ENCODE results near the gene DCAF7. TPM values are rescaled to one million over a fixed set of nuclear protein-coding genes. Genes with fewer than 3 reads are reported as not detected.

Gene DCAF7
- total RNA-seq, 2 experiments from 2014 or later: 92.1 to 95.1 TPM

- H3K4me3 Mint-ChIP-seq: no peak overlapping the region
- DNase-seq: no peak
- H3K4me1 Mint-ChIP-seq: peaks cover 5% of the 10 kb centered on the region
These were observed 16.2 kb upstream of the DCAF7 start for GRCh38 chr17:63534078-63534570.

DNA sequence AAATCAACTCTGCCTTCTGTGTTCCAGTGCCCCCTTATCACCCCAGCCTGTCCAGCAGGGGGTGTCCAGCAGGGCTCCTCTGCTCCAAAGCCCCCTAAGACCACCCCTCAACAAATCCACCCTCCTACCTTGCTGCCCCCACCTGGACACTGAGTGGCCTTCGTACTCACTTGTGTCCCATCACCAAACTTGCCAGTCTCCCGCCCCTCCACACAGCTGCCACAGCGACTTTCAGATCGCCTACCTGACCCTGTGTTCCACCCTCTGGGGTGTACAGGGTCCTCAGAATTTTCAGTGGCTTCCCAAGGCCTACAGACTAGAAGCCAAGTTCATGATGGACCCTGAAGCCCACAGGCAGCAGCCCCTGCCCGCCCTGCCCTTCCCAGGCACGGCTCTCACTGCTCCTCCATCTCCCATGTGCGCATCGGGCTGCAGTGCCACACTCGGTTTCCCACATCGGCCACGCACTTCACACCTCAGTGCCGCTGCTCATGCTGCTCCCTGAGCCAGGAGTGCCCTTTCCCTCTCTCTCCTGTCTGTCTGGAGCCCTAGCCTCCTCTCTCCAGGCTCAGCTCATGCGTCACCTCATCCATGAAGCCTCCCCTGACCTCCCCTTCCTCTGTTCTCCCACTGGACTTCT lies 15.3 kb upstream of the DCAF7 start:
- Mint-ChIP-seq H3K4me1 (peaks cover 5% of the 10 kb centered on the region), H3K27me3 (peaks cover 36% of the 10 kb centered on the region), H3K4me3 (no peak overlapping the region), H3K27ac (no peak overlapping the region), H3K36me3 (no peaks in the 10 kb centered on the region), H3K9me3 (no peaks in the 10 kb centered on the region)
- DNase-seq: no peak

More at GRCh38 chr17:63534078-63534570, 16.2 kb upstream of the DCAF7 start:
- Mint-ChIP-seq H3K27ac (no peak overlapping the region), H3K9me3 (no peaks in the 10 kb centered on the region), H3K27me3 (peaks cover 28% of the 10 kb centered on the region), H3K36me3 (no peaks in the 10 kb centered on the region)

DNA sequence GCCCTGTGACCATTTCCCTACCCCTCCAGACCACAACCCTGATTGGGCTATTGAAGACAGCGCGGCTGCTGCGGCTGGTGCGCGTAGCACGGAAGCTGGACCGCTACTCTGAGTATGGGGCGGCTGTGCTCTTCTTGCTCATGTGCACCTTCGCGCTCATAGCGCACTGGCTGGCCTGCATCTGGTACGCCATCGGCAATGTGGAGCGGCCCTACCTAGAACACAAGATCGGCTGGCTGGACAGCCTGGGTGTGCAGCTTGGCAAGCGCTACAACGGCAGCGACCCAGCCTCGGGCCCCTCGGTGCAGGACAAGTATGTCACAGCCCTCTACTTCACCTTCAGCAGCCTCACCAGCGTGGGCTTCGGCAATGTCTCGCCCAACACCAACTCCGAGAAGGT lies 14.6 kb upstream of the DCAF7 start:
- no peaks in the 10 kb centered on the region for H3K9me3 Mint-ChIP-seq
- H3K27me3 Mint-ChIP-seq: peaks cover 38% of the 10 kb centered on the region
- no peak overlapping the region for H3K4me3 Mint-ChIP-seq
- H3K36me3 Mint-ChIP-seq: no peaks in the 10 kb centered on the region
- no peak overlapping the region for H3K27ac Mint-ChIP-seq
- DNase-seq: no peak
- H3K4me1 Mint-ChIP-seq: peaks cover 5% of the 10 kb centered on the region

GRCh38 chr17:63537001-63537400 lies 13.3 kb upstream of the DCAF7 start:
- DNase-seq: no peak
- H3K27ac Mint-ChIP-seq: no peak overlapping the region

DNA sequence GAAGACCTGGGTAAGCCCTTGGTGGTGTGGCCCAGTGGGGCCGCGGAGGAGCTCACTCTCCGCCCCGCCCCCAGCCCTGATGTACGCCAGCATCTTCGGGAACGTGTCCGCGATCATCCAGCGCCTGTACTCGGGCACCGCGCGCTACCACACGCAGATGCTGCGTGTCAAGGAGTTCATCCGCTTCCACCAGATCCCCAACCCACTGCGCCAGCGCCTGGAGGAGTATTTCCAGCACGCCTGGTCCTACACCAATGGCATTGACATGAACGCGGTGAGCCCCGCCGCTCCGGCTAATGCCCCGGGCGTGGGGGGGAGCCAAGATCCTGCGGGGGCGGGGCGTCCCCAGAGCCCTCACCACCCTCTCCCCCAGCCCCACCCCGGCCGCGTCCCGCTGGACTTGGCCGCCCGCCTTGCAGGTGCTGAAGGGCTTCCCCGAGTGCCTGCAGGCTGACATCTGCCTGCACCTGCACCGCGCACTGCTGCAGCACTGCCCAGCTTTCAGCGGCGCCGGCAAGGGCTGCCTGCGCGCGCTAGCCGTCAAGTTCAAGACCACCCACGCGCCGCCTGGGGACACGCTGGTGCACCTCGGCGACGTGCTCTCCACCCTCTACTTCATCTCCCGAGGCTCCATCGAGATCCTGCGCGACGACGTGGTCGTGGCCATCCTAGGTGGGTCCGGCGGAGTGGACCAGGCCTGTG lies 12.1 kb upstream of the DCAF7 start:
- Mint-ChIP-seq H3K9me3 (no peaks in the 10 kb centered on the region), H3K4me1 (peaks cover 5% of the 10 kb centered on the region), H3K4me3 (peak overlapping the region; percentile 48), H3K27ac (no peak overlapping the region), H3K36me3 (no peaks in the 10 kb centered on the region), H3K27me3 (peaks cover 39% of the 10 kb centered on the region)
- DNase-seq: peak; percentile 39

More at GRCh38 chr17:63537001-63537400, 13.3 kb upstream of the DCAF7 start:
- Mint-ChIP-seq H3K36me3 (no peaks in the 10 kb centered on the region), H3K27me3 (peaks cover 39% of the 10 kb centered on the region), H3K4me1 (peaks cover 5% of the 10 kb centered on the region), H3K9me3 (no peaks in the 10 kb centered on the region), H3K4me3 (no peak overlapping the region)

GRCh38 chr17:63538693-63539595 lies 11.3 kb upstream of the DCAF7 start:
- Mint-ChIP-seq H3K4me1 (peaks cover 5% of the 10 kb centered on the region), H3K27me3 (peaks cover 39% of the 10 kb centered on the region), H3K36me3 (no peaks in the 10 kb centered on the region), H3K9me3 (no peaks in the 10 kb centered on the region), H3K27ac (no peak overlapping the region), H3K4me3 (peak overlapping the region; percentile 48)
- no peak for DNase-seq

DNA sequence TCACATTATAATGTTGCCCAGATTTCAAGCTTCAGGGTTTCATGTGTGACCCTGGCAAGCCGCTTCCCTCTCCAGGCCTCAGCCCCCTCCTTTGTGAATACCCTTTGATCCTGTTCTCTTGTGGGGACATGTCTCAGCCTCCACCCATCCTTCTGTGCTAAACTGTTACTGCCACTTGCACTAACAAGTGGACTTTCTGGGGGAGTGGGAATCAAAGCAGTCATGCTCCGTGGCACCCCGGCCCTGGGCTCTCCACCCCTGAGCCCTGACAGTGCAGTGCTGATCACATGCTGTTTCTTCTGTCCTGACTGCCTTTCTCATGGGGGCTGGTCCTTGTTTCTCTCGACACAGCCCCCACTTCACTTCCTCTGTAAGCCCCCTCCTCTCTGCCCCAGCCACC lies 9.7 kb upstream of the DCAF7 start:
- no peak for DNase-seq
- peaks cover 5% of the 10 kb centered on the region for H3K4me1 Mint-ChIP-seq
- H3K36me3 Mint-ChIP-seq: no peaks in the 10 kb centered on the region
- H3K27ac Mint-ChIP-seq: no peak overlapping the region
- H3K27me3 Mint-ChIP-seq: peaks cover 34% of the 10 kb centered on the region
- no peak overlapping the region for H3K4me3 Mint-ChIP-seq
- H3K9me3 Mint-ChIP-seq: no peaks in the 10 kb centered on the region

GRCh38 chr17:63542218-63542545 lies 8.1 kb upstream of the DCAF7 start:
- no peak overlapping the region for H3K4me3 Mint-ChIP-seq
- H3K27me3 Mint-ChIP-seq: peaks cover 28% of the 10 kb centered on the region
- H3K27ac Mint-ChIP-seq: no peak overlapping the region
- no peaks in the 10 kb centered on the region for H3K36me3 Mint-ChIP-seq
- DNase-seq: no peak
- peaks cover 5% of the 10 kb centered on the region for H3K4me1 Mint-ChIP-seq
- no peaks in the 10 kb centered on the region for H3K9me3 Mint-ChIP-seq

DNA sequence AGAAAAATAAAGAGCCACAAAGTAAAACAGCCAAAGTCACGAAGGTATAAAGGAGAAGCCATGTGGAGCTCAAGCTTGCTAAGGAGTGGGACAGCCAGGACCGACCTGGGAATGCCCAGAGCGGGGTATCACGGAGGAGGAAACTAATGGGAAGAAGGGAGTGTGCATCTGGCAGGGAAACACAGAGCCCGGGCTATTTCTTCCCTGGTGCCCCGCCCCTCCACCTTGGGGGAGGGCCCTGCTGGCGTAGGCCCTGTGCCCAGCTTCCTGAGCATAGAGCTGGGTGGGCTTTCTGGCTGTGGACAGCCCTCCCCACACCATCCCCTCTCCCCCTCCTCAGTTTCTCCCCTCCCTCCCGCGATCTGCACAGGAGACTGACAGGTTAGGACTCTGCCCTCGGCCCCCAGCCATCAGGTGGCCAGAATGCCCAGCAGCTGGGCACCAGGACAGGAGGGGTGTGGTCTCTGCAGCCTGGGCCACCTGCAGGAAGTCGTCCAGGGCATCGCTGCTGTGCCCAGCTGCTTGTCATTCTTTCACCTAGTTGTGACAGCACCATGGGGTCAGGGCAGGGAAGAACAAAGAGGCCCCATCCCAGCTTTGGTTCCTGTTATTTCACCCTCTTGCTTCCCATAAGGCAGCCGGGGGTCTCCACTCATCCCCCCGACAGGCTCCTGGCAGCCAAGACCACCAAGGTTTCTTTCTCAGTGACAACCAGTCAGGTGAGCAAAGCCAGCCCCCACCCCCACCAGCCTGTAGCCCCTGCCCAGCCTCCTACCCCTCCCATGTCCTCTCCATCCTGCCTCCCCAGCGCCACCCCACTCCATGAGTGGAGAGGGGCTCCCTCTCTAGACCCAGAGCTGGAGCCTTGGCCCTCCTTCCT lies 7.1 kb upstream of the DCAF7 start:
- no peak overlapping the region for H3K27ac Mint-ChIP-seq
- no peaks in the 10 kb centered on the region for H3K36me3 Mint-ChIP-seq
- H3K4me1 Mint-ChIP-seq: peaks cover 5% of the 10 kb centered on the region
- no peak overlapping the region for H3K4me3 Mint-ChIP-seq
- peaks cover 20% of the 10 kb centered on the region for H3K27me3 Mint-ChIP-seq
- H3K9me3 Mint-ChIP-seq: no peaks in the 10 kb centered on the region
- DNase-seq: no peak

DNA sequence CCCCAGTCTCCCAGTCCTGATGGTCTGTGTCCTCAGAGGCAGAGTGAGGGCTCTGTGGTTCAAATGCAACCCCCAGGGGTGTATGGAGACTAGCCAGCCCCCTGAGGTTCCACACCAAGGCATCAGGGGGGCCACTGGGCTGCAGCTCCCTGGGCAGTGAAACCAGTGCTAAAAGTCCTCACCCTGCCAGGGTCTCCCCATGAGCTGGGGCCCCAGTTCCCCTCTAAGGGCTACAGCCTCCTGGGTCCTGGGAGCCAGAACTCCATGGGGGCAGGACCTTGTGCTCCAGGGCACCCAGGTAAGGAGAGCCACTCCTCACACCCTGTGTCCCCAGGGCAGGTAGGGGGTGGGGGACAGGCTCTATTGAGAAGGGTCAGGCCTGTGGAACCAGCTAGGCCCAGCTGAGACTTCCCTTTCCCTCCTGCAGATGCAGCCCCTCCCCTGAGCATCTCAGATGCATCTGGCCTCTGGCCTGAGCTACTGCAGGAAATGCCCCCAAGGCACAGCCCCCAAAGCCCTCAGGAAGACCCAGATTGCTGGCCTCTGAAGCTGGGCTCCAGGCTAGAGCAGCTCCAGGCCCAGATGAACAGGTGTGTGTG lies 6.4 kb upstream of the DCAF7 start:
- H3K27ac Mint-ChIP-seq: no peak overlapping the region
- H3K4me3 Mint-ChIP-seq: no peak overlapping the region
- DNase-seq: no peak
- H3K27me3 Mint-ChIP-seq: peaks cover 13% of the 10 kb centered on the region
- H3K4me1 Mint-ChIP-seq: no peaks in the 10 kb centered on the region
- no peaks in the 10 kb centered on the region for H3K36me3 Mint-ChIP-seq
- H3K9me3 Mint-ChIP-seq: no peaks in the 10 kb centered on the region

- H3K36me3 Mint-ChIP-seq: no peaks in the 10 kb centered on the region
- no peak overlapping the region for H3K4me3 Mint-ChIP-seq
- H3K27me3 Mint-ChIP-seq: peaks cover 6% of the 10 kb centered on the region
- H3K27ac Mint-ChIP-seq: no peak overlapping the region
- no peaks in the 10 kb centered on the region for H3K4me1 Mint-ChIP-seq
- no peak for DNase-seq
- no peaks in the 10 kb centered on the region for H3K9me3 Mint-ChIP-seq
These were observed 5.6 kb upstream of the DCAF7 start for GRCh38 chr17:63544467-63545301.

DNA sequence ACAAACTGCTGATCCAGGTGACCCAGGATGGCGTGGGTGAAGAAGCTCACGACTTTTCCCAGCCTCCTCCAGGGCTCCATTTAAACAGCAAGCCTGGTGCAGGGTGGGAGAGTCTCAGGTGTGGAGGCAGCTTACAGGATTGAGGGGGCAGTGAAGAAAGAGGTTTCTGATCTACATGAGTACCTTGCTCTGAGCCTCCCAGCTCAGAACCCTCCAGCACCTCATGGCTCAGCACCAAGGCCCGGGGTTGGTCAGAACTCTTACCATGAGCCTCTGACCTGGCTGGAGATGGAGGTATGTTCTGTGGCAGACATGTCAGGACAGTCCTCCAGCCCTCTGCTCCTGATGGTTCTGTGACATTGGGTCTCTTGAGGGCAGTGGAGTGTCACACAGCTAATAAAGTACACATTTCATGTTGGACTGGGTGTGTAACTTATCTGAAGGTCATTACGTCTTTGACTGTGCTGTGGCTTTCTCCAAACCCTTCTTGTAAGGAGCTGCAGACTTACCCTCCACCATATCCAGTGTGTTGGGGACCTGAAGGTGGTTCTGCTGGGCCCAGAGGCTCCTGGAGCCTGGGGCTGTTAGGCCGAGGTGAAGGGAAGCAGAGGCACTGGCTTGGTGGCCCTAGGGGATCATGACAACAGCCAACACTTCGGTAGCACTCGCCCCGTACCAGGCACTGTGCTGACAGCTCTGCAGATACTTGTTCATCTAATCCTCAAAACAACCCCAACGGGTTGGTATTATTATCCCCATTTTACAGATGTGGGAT lies 3.8 kb upstream of the DCAF7 start:
- Mint-ChIP-seq H3K27me3 (no peaks in the 10 kb centered on the region), H3K9me3 (no peaks in the 10 kb centered on the region), H3K36me3 (peaks cover 6% of the 10 kb centered on the region), H3K4me3 (no peak overlapping the region), H3K27ac (no peak overlapping the region), H3K4me1 (peaks cover 3% of the 10 kb centered on the region)
- no peak for DNase-seq

DNA sequence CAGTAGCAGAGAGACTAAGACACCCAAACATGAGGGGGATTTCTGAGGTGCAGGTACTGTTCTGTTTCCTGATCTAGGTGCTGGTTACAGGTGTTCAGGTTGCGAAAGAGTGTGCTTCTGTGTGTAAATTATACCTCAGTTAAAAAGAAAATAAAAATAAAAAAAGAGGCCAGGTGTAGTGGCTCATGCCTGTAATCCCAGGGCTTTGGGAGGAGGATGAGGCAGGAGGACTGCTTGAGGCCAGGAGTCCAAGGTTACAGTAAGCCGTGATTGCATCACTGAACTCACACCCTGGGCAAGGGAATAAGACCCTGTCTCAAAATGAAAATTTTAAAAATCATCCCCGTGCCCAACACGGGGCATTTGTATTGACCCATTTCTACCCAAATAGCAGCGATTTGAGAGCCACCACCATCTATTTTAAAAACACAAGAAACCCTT lies 3.2 kb upstream of the DCAF7 start:
- no peak for DNase-seq
- Mint-ChIP-seq H3K36me3 (peaks cover 10% of the 10 kb centered on the region), H3K27ac (no peak overlapping the region), H3K4me1 (peaks cover 7% of the 10 kb centered on the region), H3K4me3 (no peak overlapping the region), H3K9me3 (no peaks in the 10 kb centered on the region), H3K27me3 (no peaks in the 10 kb centered on the region)

Data from activated naive CD8-positive, alpha-beta T cell treated with anti-CD3 and anti-CD28 coated beads for 36 hours (primary cell).